NCI-H526 (cell line): Measurements from ENCODE around the gene THAP7.
"Not testable (repeated sequence)": the region's sequence is repeated elsewhere in the genome, so short reads cannot be mapped to it uniquely, and the experiment has no call there.

Source experiments
- DNase-seq, 2 experiments: peaks; one replicate each; lab custom pipeline; 2025; lab: John Stamatoyannopoulos, UW

The THAP7 gene

GRCh38 chr22:21013657-21014201, 11.8 kb upstream of the THAP7 start:
- DNase-seq: no peak

GRCh38 chr22:21012446-21013407, 10.8 kb upstream of the THAP7 start:
- no peak for DNase-seq

DNA sequence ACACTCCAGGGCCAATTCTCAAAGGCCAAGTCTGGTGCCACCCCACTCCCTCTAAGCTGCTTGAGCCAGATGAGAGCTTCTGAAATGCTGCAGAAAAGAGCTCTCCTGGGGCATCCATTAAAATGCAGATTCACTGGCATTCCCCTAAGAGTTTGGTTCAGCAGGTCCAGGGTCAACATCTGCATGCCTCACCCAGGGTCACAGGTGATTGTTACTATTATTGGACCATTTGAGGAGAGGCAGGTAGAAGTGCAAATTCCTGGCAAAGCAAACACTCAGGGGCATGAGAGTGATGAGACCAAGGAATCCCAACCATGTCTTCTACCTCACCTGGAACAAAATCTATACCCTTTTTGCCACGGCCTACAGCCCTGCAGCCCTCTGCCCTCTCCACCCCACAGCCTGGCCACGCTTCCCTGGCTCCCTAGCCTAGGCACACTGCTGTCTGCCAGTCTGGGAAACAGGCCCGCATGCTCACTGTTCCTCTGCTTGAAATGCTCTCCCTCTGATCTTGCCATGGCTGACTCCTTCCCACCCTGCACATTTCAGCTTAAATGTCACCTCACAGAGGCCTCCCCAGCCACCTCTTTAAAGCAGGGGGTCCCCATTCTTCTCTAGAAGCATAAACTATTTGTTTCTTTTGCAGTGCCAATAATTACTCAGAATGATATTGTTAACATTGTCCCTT, 8.7 kb upstream of the THAP7 start:
- no peak for DNase-seq

- no peak for DNase-seq
Observed at GRCh38 chr22:21009638-21010425, 7.9 kb upstream of the THAP7 start.

GRCh38 chr22:21009208-21009607, 7.3 kb upstream of the THAP7 start:
- DNase-seq: not testable (repeated sequence)

DNA sequence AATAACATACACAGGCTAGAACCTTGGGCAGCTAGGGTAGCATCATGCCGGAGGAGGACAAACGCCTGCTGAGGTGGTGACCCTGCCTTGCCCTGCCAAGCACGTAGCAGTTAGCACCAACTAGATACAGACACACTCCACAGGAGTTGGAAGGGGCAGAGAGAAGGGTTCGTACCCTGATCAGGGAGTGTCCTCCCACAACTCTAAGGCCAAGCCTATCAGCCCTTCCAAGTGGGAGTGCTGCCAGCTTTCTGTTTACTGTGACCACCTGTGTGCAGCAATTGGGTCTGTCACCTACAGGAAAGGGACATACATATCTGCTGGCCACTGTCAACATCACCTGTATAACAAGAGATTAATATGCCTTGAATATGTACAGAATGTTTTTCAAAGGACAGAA, 1.9 kb upstream of the THAP7 start:
- no peak for DNase-seq

DNA sequence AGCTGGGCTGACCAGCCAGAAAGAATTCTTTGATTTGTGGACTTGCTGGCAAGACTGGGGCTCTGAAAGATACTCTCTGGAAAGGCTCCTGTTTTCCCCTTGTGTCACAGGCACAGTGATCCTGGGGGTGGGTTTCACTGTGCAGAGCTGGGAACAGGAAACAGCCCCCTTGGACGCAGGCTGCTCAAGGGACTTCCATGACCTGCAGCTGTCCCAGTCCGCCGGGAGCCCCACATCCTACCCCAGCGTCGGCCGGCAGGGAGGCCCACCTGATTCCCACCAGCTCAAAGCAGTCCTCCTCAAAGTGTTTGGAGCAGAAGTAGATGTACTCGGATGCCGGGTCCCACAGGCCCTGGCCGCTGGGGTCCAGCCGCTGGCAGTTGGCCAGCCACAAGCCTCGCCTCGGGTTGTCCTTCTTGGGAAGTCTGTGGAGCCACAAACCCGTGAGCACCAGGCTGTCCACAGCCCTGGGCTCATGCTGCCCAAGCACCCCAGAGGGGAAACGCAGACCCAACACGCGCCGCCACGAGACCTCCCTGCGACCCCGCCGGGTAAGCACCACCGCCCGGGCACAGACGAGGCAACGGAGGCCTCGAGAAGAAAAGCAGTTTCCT, 824 bp downstream of the THAP7 start:
- no peak for DNase-seq

- no peak for DNase-seq
Observed at GRCh38 chr22:21000207-21000986, 1.5 kb downstream of the THAP7 start.

GRCh38 chr22:20999350-21000206, 2.3 kb downstream of the THAP7 start:
- no peak for DNase-seq

DNA sequence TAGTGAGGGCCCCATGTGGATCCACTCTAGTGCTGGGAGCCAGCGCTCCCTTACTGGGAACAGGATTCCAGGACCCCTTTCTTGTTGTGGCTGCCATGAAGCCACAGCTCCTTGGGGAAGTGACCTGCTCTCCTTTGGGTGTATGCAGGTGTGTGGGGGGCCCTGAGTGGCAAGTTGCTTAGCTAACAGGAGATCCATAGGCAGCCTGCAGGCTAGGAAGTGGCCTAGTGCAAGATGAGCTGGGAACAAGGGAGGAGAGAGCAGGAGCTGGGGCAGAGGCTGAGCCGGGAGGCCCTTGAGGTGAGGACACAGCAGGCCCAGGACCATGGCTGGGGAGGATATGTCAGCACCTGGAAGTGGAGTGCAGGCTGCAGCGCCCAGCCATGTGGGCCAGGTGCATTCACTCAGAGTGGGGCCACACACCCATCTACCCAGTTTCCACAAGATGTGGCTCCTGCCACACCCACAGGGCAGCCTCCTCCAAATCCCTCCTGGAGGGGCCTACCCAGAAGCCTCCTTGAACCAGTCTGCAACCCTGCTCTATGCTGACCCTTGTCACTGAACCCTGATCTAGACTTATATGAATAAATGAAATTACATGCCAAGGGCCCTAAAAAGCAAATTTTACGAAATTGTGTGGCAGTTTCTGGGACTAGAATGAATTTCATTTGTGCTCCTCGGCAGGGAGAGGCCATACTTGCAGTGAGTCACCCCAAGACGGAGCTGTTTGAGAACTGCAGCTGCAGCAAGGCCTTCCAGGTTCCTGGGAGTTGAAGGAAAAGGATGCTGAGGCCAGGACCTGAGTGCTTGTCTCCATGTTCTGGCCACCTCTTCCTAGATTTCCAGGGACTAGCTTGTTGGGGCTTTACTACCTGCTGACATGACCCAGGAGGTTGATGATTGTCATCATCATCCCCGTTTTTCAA, 3.2 kb downstream of the THAP7 start:
- no peak for DNase-seq

DNA sequence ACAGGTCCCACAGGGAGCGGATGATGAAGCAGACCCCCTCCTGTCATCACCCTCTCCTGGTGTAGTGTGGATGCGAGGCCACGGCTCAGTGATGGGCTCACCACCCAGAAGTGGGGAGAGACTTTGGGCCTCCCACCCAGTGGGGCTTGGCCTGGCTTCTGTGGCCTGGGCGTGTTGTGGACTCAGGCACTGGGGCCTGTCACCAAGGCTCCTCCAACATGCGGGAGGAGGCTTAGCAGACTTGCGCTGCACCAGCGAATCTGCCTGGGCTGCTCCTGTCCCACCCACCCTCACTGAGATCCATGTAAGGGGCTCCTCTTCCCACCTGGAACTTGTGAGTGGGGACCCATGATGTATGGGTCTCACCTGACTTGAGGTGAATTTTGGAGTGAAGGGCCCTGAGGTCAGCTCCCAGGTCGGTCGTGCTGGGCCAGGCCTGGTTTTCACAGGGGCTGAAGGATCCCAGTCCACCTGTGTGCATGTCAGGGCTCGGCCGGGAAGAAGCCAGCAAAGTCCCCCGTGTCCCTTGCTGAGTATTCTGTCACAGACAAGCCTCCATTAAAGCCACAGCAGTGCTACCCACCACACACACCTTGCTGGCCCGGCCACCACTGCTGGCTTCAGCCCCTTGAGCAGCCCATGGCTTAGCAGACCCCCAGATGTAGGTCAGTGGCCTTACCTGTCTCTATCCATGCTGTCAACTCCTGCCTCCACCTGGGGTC, 4.2 kb downstream of the THAP7 start:
- DNase-seq: no peak

DNA sequence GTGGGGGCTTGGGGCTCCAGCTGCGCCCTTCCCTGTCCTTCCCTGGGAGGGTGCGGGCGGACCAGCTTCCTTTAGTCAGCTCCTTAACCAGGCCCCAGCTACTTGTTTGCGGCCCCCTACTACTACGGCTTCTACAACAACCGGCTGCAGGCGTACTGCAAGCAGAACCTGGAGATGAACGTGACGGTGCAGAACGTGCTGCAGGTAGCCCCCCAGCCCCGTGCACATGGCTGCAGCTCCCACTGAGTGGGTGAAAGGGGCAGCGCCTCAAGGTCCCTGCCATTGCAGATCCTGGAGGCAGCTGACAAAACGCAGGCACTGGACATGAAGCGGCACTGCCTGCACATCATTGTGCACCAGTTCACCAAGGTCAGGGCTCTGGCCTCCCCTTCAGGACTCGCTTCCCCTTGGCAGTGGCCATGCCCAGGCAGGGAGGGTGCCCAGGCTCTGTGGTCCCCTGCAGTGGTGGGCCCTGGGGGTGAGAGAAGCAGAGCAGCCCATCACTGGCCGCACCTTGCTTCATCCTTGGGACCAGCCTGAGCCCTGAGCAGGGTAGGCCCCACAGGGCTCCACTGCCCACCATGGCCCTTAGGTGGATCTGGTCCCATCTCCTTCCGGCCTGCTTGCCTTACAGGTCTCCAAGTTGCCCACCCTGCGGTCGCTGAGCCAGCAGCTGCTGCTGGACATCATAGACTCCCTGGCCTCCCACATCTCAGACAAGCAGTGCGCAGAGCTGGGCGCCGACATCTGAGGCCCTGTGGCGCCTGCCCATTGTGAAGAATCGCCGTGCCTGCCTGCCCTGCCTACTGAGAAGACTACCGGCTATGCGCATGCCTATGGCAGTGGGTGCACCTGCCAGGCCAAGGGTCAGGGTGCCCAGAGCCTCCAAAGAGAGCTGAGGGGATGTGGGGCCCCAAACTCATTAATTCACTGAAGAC, 5.1 kb downstream of the THAP7 start:
- DNase-seq: no peak

DNA sequence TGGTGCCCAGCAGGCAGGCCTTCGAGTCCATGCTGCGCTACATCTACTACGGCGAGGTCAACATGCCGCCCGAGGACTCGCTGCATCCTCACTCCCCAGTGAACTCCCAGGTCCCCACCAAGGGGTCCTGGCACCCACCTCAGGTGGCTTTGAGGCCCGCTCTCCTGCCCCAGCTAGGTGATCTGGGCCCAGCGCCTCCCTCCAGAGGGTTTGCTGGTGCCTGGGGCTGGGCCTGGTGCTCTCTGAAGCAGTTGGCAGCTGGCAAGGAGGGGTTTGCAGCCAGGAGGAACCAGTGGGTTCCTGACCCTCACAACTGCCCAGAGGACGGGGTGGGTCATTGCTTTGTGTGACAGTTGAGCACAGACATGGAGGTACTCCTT, 5.9 kb downstream of the THAP7 start:
- DNase-seq: no peak

DNA sequence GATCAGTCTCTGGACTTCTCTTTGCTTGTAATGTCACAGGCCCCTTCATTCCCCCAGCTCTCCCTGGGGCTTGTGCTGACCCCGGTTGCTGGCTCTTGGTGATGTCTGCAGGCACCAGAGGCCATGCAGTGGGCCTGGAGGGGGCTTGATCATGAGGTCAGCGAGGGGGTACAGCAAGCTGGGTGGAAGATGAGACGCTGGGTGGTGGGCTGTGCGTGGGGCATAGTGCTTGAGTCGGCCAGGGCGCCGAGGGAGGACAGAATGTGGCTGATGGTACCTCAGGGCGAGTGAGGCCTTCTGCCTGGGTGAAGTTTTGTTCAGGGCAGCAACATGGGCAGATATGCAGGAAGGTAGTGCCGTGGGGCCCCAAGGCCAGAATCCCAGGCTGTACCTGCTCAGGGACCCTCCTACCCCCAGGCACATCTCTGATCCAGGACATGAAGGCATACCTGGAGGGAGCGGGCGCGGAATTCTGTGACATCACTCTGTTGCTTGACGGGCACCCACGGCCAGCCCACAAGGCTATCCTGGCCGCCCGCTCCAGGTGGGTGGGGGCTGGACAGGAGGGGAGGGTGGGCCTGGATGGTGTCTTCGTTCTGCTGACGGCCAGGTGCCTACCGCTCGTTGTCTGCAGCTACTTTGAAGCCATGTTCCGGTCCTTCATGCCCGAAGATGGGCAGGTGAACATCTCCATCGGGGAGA, 6.4 kb downstream of the THAP7 start:
- no peak for DNase-seq

DNA sequence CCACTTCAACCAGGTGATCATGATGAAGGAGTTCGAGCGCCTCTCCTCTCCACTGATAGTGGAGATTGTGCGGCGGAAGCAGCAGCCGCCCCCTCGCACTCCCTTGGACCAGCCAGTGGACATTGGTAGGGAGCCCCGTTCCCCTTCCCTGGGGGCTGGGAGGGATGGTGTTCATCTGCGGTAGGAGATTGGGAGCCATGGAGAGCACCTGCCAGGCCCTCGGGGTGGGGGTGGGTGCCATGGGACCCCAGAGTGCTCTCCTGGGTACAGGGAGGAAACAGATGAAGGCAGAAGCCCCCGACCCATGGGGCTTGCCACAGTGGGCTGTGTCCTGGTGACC, 7.0 kb downstream of the THAP7 start:
- DNase-seq: no peak

GRCh38 chr22:20994128-20994901, 7.6 kb downstream of the THAP7 start:
- DNase-seq: no peak
